Naive thymus-derived CD4-positive, alpha-beta T cell (primary cell): ENCODE measurements around the gene TUBG1. TPM values are rescaled to one million over a fixed set of nuclear protein-coding genes. Genes with fewer than 3 reads are reported as not detected.
"Not testable (repeated sequence)": the region's sequence is repeated elsewhere in the genome, so short reads cannot be mapped to it uniquely, and the experiment has no call there.

Source experiments
- ATAC-seq: fragments of 150-1000 bp; cut with Tn5 transposase; 2 replicates; pipeline ENCODE4 v1.10.0; 2021; ENCODE audit warnings: mild to moderate bottlenecking, moderate library complexity
- CTCF ChIA-PET: fragments of 350-600 bp; sonication (Branson Sonifier 250); formaldehyde crosslinking; loops from one replicate; lab custom pipeline; 2021; ENCODE audit warnings: antibody characterized with exemption; lab: Charles Lee
- POLR2A ChIA-PET: fragments of 350-600 bp; sonication (Branson Sonifier 250); formaldehyde crosslinking; loops from one replicate; lab custom pipeline; 2021; ENCODE audit warnings: antibody characterized with exemption, inconsistent platforms; lab: Charles Lee
- DNase-seq, 9 donors: peaks; one replicate each; pipeline versions ENCODE4 v3.0.0 to v3.0.0-alpha.2; 2020 to 2022; ENCODE audit warnings: mixed read lengths in 1 of 9
- H3K27ac ChIP-seq: one replicate; pipeline ENCODE4 v1.7.0; 2013; ENCODE audit warnings: mild to moderate bottlenecking, low read depth, low read length, moderate library complexity
- H3K27me3 ChIP-seq, 2 donors: one replicate each; pipeline ENCODE4 v1.7.0; 2013; ENCODE audit warnings: low read length in 2 of 2, mild to moderate bottlenecking in 2 of 2, moderate library complexity in 2 of 2; ENCODE audit not compliant: control insufficient read depth in 2 of 2, insufficient read depth in 2 of 2
- H3K36me3 ChIP-seq, 3 experiments: 1 replicate in 2 of 3; 2 replicates in 1 of 3; pipeline ENCODE4 v1.7.0; 2013; ENCODE audit warnings: low read length in 3 of 3, mild to moderate bottlenecking in 3 of 3, moderate library complexity in 1 of 3; ENCODE audit not compliant: insufficient read depth in 3 of 3, control insufficient read depth in 2 of 3
- H3K4me1 ChIP-seq, 2 donors: one replicate each; pipeline ENCODE4 v1.7.0; 2013; ENCODE audit warnings: low read length in 2 of 2, mild to moderate bottlenecking in 2 of 2, moderate library complexity in 1 of 2; ENCODE audit not compliant: control insufficient read depth in 2 of 2, insufficient read depth in 2 of 2
- H3K4me3 ChIP-seq: 2 replicates; pipeline ENCODE4 v1.7.0; 2013; ENCODE audit warnings: mild to moderate bottlenecking, low read length
- H3K9me3 ChIP-seq, 3 experiments: 1 replicate in 2 of 3; 2 replicates in 1 of 3; pipeline ENCODE4 v1.7.0; 2013; ENCODE audit warnings: low read length in 3 of 3; ENCODE audit not compliant: control insufficient read depth in 2 of 3
- H3K27ac Mint-ChIP-seq, 9 donors: one replicate each; pipeline ENCODE4 v1.8.0; 2020 to 2022; ENCODE audit warnings: mixed read lengths in 9 of 9, mild to moderate bottlenecking in 8 of 9, moderate library complexity in 5 of 9, inconsistent platforms in 2 of 9
- H3K27me3 Mint-ChIP-seq, 5 donors: one replicate each; pipeline ENCODE4 v1.8.0; 2021 to 2022; ENCODE audit warnings: mixed read lengths in 5 of 5, mild to moderate bottlenecking in 1 of 5
- H3K36me3 Mint-ChIP-seq, 5 donors: one replicate each; pipeline ENCODE4 v1.8.0; 2020 to 2022; ENCODE audit warnings: mixed read lengths in 5 of 5, mild to moderate bottlenecking in 3 of 5, inconsistent platforms in 1 of 5
- H3K4me1 Mint-ChIP-seq, 7 donors: one replicate each; pipeline ENCODE4 v1.8.0; 2020 to 2022; ENCODE audit warnings: mixed read lengths in 7 of 7, mild to moderate bottlenecking in 3 of 7, inconsistent platforms in 1 of 7
- H3K4me3 Mint-ChIP-seq, 10 donors: one replicate each; pipeline ENCODE4 v1.8.0; 2020 to 2022; ENCODE audit warnings: mild to moderate bottlenecking in 10 of 10, mixed read lengths in 10 of 10, moderate library complexity in 6 of 10, inconsistent platforms in 2 of 10
- H3K9me3 Mint-ChIP-seq, 11 donors: one replicate each; pipeline ENCODE4 v1.8.0; 2020 to 2022; ENCODE audit warnings: mixed read lengths in 11 of 11, mild to moderate bottlenecking in 4 of 11, inconsistent platforms in 1 of 11, moderate library complexity in 1 of 11
- intact Hi-C, 2 donors: fragments of 100-400 bp; cut with micrococcal nuclease; formaldehyde crosslinking; loops; one replicate each; pipeline ENCODE4 v1.15.1; 2023
- polyA plus RNA-seq, 2 donors: library from polyadenylated mRNA; unstranded; fragments of 300-500 nt; fragmentation: Illumina TruSeq; gene quantifications; one replicate each; pipeline ENCODE4 v1.2.3, GENCODE V29; 2021
- total RNA-seq, 6 experiments: library from RNA in 5 of 6; stranded (reverse) in 5 of 6; gene quantifications; 1 replicate in 5 of 6; 2 replicates in 1 of 6; pipeline ENCODE4 v1.2.3 and lab custom pipeline; 2021 to 2026

Gene TUBG1
- total and polyA plus RNA-seq, 7 experiments from 2014 or later: 4.8 to 54.4 (median 12.5) TPM

- peak within 1 kb of the TSS; percentile 88 to 95 (median 90) for H3K4me3 Mint-ChIP-seq
- peak; percentile 46 to 84 (median 56) for DNase-seq
- ChIA-PET POLR2A (interaction anchor here (1.4 to 1.5 kb wide), 2 partner anchors 11 to 50 kb away, joined by 7 read pairs; partner anchors contain the start of genes RETREG3 and TUBG1), CTCF (interaction anchor here (0.5 to 0.6 kb wide), 2 partner anchors 208 to 230 kb away, joined by 3 read pairs; no protein-coding TSS in a partner anchor)
- H3K27ac Mint-ChIP-seq: peak within 1 kb of the TSS; percentile 57 to 91 (median 79)
- H3K4me1 ChIP-seq: peaks cover 0 to 3% of the 10 kb centered on the region in 2 donors
- ATAC-seq: peak; percentile 82
- H3K27me3 ChIP-seq: no peaks in the 10 kb centered on the region
- peak within 1 kb of the TSS; percentile 62 for H3K27ac ChIP-seq
- H3K27me3 Mint-ChIP-seq: peaks cover 0 to 12% (median 6%) of the 10 kb centered on the region in 5 donors
- intact Hi-C loops: loop anchor here in 1 of 2 donors (1.0 kb wide), 2 partner anchors 20 to 50 kb away; partner anchors contain the start of genes RETREG3 and TUBG1
- H3K9me3 Mint-ChIP-seq: no peaks in the 10 kb centered on the region
- no peaks in the 10 kb centered on the region for H3K9me3 ChIP-seq
- H3K36me3 ChIP-seq: no peaks in the 10 kb centered on the region
- H3K36me3 Mint-ChIP-seq: peaks cover 0 to 4% (median 2%) of the 10 kb centered on the region in 5 donors
- H3K4me3 ChIP-seq: peak within 1 kb of the TSS; percentile 92
- peaks cover 13 to 23% (median 19%) of the 10 kb centered on the region in 7 donors for H3K4me1 Mint-ChIP-seq
These were observed 49.8 kb downstream of the TUBG1 start, which contains the start of gene TUBG2 for GRCh38 chr17:42659079-42659931. Gene TUBG2, plus strand, starts transcription at chr17:42659284. Its CDS starts 220 bp downstream, at chr17:42659504.

DNA sequence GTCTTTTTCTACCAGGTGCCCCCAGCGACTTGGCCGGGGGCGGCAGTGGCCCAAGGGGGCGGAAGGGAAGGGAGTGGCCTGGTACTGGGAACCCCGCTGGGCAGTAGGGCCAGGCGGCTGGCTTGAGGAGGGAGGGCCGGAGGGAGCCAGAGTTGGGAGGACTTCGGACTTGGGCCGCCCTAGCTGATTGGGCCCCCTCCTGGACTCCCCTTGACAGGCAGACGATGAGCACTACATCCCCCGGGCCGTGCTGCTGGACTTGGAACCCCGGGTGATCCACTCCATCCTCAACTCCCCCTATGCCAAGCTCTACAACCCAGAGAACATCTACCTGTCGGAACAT, 50.4 kb downstream of the TUBG1 start:
- ATAC-seq, H3K36me3 ChIP-seq, H3K4me1 ChIP-seq, H3K27me3 ChIP-seq, H3K9me3 ChIP-seq, H3K27ac ChIP-seq, H3K4me3 ChIP-seq, H3K27me3 Mint-ChIP-seq, DNase-seq, H3K9me3 Mint-ChIP-seq, H3K36me3 Mint-ChIP-seq: not testable (repeated sequence)
- Mint-ChIP-seq H3K27ac (peak overlapping the region in 2 of 9 donors; percentile 28 to 75), H3K4me3 (peak overlapping the region; percentile 50 to 95 (median 90)), H3K4me1 (peaks cover 13 to 23% (median 19%) of the 10 kb centered on the region in 7 donors)
- intact Hi-C loops: loop anchor here in 1 of 2 donors (1.0 kb wide), 2 partner anchors 19 to 51 kb away; partner anchors contain the start of genes RETREG3 and TUBG1
- CTCF ChIA-PET: interaction anchor here (0.5 kb wide), 1 partner anchor 209 kb away, joined by 3 read pairs; no protein-coding TSS in a partner anchor
- POLR2A ChIA-PET: interaction anchor here (1.4 to 1.5 kb wide), 2 partner anchors 10 to 50 kb away, joined by 7 read pairs; partner anchors contain the start of genes RETREG3 and TUBG1

DNA sequence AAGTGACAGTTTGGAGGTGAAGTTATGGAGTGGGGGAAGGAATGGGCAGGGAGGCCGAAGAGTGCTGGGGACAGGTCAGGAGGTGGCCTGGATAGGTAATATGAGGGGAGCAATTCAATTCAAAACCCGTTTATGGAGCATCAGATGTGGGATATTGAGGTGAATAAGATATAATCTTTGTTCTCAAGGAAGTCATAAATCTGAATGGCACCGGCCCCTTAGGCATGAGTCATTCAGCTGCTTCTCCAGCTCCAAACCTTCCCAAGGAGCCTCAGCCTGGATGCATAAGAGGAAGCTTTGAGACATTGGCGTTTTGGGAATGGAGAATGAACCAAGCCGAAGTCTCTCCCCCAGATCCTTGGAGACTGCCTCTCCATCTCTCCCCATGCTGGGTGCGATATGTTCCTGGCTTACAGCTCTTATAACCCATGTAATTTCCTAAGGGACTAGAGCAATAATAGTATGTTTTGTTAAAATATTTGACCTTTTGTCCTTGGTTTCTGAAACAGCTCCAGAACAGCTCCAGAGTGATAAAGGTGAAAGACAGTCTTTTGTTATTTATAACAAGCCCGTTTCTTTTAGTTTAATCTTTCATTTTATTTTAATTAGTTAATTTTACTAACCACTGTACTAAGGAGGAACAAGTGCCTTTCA, 51.3 kb downstream of the TUBG1 start:
- H3K4me3 ChIP-seq: no peak overlapping the region
- H3K36me3 Mint-ChIP-seq: peaks cover 1 to 10% (median 6%) of the 10 kb centered on the region in 5 donors
- peak overlapping the region in 2 of 9 donors; percentile 2 to 6 for H3K27ac Mint-ChIP-seq
- ATAC-seq: no peak
- no peak overlapping the region for H3K27ac ChIP-seq
- no peaks in the 10 kb centered on the region for H3K27me3 ChIP-seq
- H3K4me3 Mint-ChIP-seq: peak overlapping the region in 5 of 10 donors; percentile 6 to 90 (median 26)
- H3K4me1 ChIP-seq: peaks cover 0 to 3% of the 10 kb centered on the region in 2 donors
- peaks cover 0 to 7% (median 0%) of the 10 kb centered on the region in 3 experiments for H3K36me3 ChIP-seq
- H3K4me1 Mint-ChIP-seq: peaks cover 13 to 23% (median 17%) of the 10 kb centered on the region in 7 donors
- CTCF ChIA-PET: no interaction called here
- no peak for DNase-seq
- H3K9me3 ChIP-seq: no peaks in the 10 kb centered on the region
- no peaks in the 10 kb centered on the region for H3K9me3 Mint-ChIP-seq
- H3K27me3 Mint-ChIP-seq: peaks cover 0 to under 1% (median 0%) of the 10 kb centered on the region in 5 donors
- POLR2A ChIA-PET: interaction anchor here (0.9 to 1.0 kb wide), 2 partner anchors 17 to 39 kb away, joined by 4 to 5 read pairs; no protein-coding TSS in a partner anchor
- intact Hi-C loops: no loop called here

Other genes starting within 250 kb of the TUBG1 start
- gene STAT3, start 221.2 kb upstream of the TUBG1 start, total RNA-seq: 100 to 1,000 TPM; 133 to 275 (median 231) TPM
- 100 to 1,000 TPM; 159 to 189 TPM for gene STAT3, start 221.2 kb upstream of the TUBG1 start, polyA plus RNA-seq
- gene CAVIN1, start 186.4 kb upstream of the TUBG1 start, total RNA-seq: 1 to 10 TPM in 2 of 5 experiments, under 1 TPM in 1, not detected in 2; 0.32 to 3.8 (median 1.1) TPM
- gene CAVIN1, start 186.4 kb upstream of the TUBG1 start, polyA plus RNA-seq: under 1 TPM; 0.25 to 0.81 TPM
- 10 to 100 TPM; 16.1 to 74.8 (median 17.9) TPM for gene ATP6V0A1, start 150.8 kb upstream of the TUBG1 start, total RNA-seq
- 10 to 100 TPM; 10.7 to 16.8 TPM for gene ATP6V0A1, start 150.8 kb upstream of the TUBG1 start, polyA plus RNA-seq
- 10 to 100 TPM; 18.0 to 27.1 (median 22.3) TPM for gene NAGLU, start 73.4 kb upstream of the TUBG1 start, total RNA-seq
- 10 to 100 TPM in 1 of 2 donors, 1 to 10 TPM in 1; 6.6 to 17.6 TPM for gene NAGLU, start 73.4 kb upstream of the TUBG1 start, polyA plus RNA-seq
- 1 to 10 TPM; 1.2 to 2.2 (median 1.9) TPM for gene HSD17B1, start 56.8 kb upstream of the TUBG1 start, total RNA-seq
- under 1 TPM; 0.39 to 0.59 TPM for gene HSD17B1, start 56.8 kb upstream of the TUBG1 start, polyA plus RNA-seq
- 10 to 100 TPM; 45.3 to 76.9 (median 64.5) TPM for gene COASY, start 47.5 kb upstream of the TUBG1 start, total RNA-seq
- gene COASY, start 47.5 kb upstream of the TUBG1 start, polyA plus RNA-seq: 10 to 100 TPM; 56.0 to 59.2 TPM
- gene MLX, start 42.6 kb upstream of the TUBG1 start, total RNA-seq: 10 to 100 TPM; 35.3 to 73.9 (median 65.1) TPM
- gene MLX, start 42.6 kb upstream of the TUBG1 start, polyA plus RNA-seq: 10 to 100 TPM; 28.1 to 46.8 TPM
- 10 to 100 TPM in 1 of 5 experiments, 1 to 10 TPM in 4; 2.7 to 14.0 (median 5.2) TPM for gene PSMC3IP, start 32.0 kb upstream of the TUBG1 start, total RNA-seq
- 1 to 10 TPM; 1.3 to 1.6 TPM for gene PSMC3IP, start 32.0 kb upstream of the TUBG1 start, polyA plus RNA-seq
- gene RETREG3, start 309 bp upstream of the TUBG1 start, total RNA-seq: 100 to 1,000 TPM in 2 of 5 experiments, 10 to 100 TPM in 3; 53.3 to 132 (median 75.7) TPM
- gene RETREG3, start 309 bp upstream of the TUBG1 start, polyA plus RNA-seq: 100 to 1,000 TPM; 131 to 136 TPM
- gene TUBG2, start 49.6 kb downstream of the TUBG1 start, total RNA-seq: 10 to 100 TPM in 4 of 5 experiments, 1 to 10 TPM in 1; 9.0 to 20.3 (median 15.3) TPM
- 1 to 10 TPM; 4.9 to 8.7 TPM for gene TUBG2, start 49.6 kb downstream of the TUBG1 start, polyA plus RNA-seq
- 1 to 10 TPM in 2 of 5 experiments, under 1 TPM in 1, not detected in 2; 0.89 to 1.6 (median 1.1) TPM for gene PLEKHH3, start 67.3 kb downstream of the TUBG1 start, total RNA-seq
- not detected for gene PLEKHH3, start 67.3 kb downstream of the TUBG1 start, polyA plus RNA-seq
- gene CCR10, start 72.2 kb downstream of the TUBG1 start, total RNA-seq: 1 to 10 TPM in 2 of 5 experiments, under 1 TPM in 3; 0.56 to 1.7 (median 0.67) TPM
- gene CCR10, start 72.2 kb downstream of the TUBG1 start, polyA plus RNA-seq: under 1 TPM; 0.22 to 0.44 TPM
- gene CNTNAP1, start 72.8 kb downstream of the TUBG1 start, total RNA-seq: 1 to 10 TPM in 4 of 5 experiments, under 1 TPM in 1; 0.92 to 2.4 (median 2.1) TPM
- gene CNTNAP1, start 72.8 kb downstream of the TUBG1 start, polyA plus RNA-seq: under 1 TPM; 0.04 to 0.86 TPM
- gene EZH1, start 135.4 kb downstream of the TUBG1 start, total RNA-seq: 100 to 1,000 TPM in 2 of 5 experiments, 10 to 100 TPM in 3; 50.9 to 212 (median 95.4) TPM
- 10 to 100 TPM; 30.2 to 51.4 TPM for gene EZH1, start 135.4 kb downstream of the TUBG1 start, polyA plus RNA-seq
- gene RAMP2, start 151.5 kb downstream of the TUBG1 start, total RNA-seq: not detected
- not detected for gene RAMP2, start 151.5 kb downstream of the TUBG1 start, polyA plus RNA-seq
- gene VPS25, start 163.8 kb downstream of the TUBG1 start, total RNA-seq: 10 to 100 TPM; 24.3 to 60.6 (median 37.7) TPM
- gene VPS25, start 163.8 kb downstream of the TUBG1 start, polyA plus RNA-seq: 10 to 100 TPM; 55.0 to 57.2 TPM
- under 1 TPM; 0.10 to 0.51 (median 0.24) TPM for gene WNK4, start 170.9 kb downstream of the TUBG1 start, total RNA-seq
- not detected for gene WNK4, start 170.9 kb downstream of the TUBG1 start, polyA plus RNA-seq
- 10 to 100 TPM in 4 of 5 experiments, 1 to 10 TPM in 1; 7.6 to 48.1 (median 27.6) TPM for gene COA3, start 189.0 kb downstream of the TUBG1 start, total RNA-seq
- gene COA3, start 189.0 kb downstream of the TUBG1 start, polyA plus RNA-seq: 100 to 1,000 TPM; 108 to 118 TPM
- gene CNTD1, start 189.2 kb downstream of the TUBG1 start, total RNA-seq: not detected
- under 1 TPM; 0.24 to 0.32 TPM for gene CNTD1, start 189.2 kb downstream of the TUBG1 start, polyA plus RNA-seq
- gene BECN1, start 214.6 kb downstream of the TUBG1 start, total RNA-seq: 100 to 1,000 TPM in 3 of 5 experiments, 10 to 100 TPM in 2; 84.7 to 130 (median 107) TPM
- 100 to 1,000 TPM; 111 to 124 TPM for gene BECN1, start 214.6 kb downstream of the TUBG1 start, polyA plus RNA-seq
- 100 to 1,000 TPM in 1 of 5 experiments, 10 to 100 TPM in 4; 53.8 to 116 (median 65.9) TPM for gene PSME3, start 223.7 kb downstream of the TUBG1 start, total RNA-seq
- gene PSME3, start 223.7 kb downstream of the TUBG1 start, polyA plus RNA-seq: 100 to 1,000 TPM; 109 to 116 TPM
- gene AOC2, start 234.9 kb downstream of the TUBG1 start, total RNA-seq: 1 to 10 TPM; 3.0 to 3.5 (median 3.2) TPM
- gene AOC2, start 234.9 kb downstream of the TUBG1 start, polyA plus RNA-seq: not detected
- gene AOC3, start 241.5 kb downstream of the TUBG1 start, total RNA-seq: 1 to 10 TPM in 4 of 5 experiments, under 1 TPM in 1; 0.98 to 2.0 (median 1.1) TPM
- not detected for gene AOC3, start 241.5 kb downstream of the TUBG1 start, polyA plus RNA-seq